CD14-positive monocyte (primary cell): ENCODE measurements around the gene LAX1. TPM values are rescaled to one million over a fixed set of nuclear protein-coding genes. Genes with fewer than 3 reads are reported as not detected.
A peak's percentile ranks its signal among the peaks of the same experiment; 100 is the strongest.

Source experiments
- DNase-seq, 3 donors: peaks; one replicate each; pipeline ENCODE4 v3.0.0-alpha.2; 2011 to 2022
- H2AFZ ChIP-seq: 2 replicates; pipeline ENCODE4 v1.6.0; 2012; ENCODE audit warnings: mild to moderate bottlenecking, low read depth, low read length, inconsistent platforms; ENCODE audit not compliant: insufficient read depth, poor library complexity, severe bottlenecking
- H3K27ac ChIP-seq, 2 donors: 1 replicate in 1 of 2; 2 replicates in 1 of 2; pipeline ENCODE4 v1.5.1; 2012 to 2013; ENCODE audit warnings: low read length in 2 of 2, control low read depth in 1 of 2, inconsistent platforms in 1 of 2, low read depth in 1 of 2, mild to moderate bottlenecking in 1 of 2
- H3K27me3 ChIP-seq, 2 donors: one replicate each; pipeline versions ENCODE4 v1.6.0 to v1.6.1; 2011 to 2013; ENCODE audit warnings: low read length in 2 of 2; ENCODE audit not compliant: control insufficient read depth in 2 of 2, insufficient read depth in 2 of 2
- H3K36me3 ChIP-seq, 2 donors: replicated peaks in 1 of 2; 1 replicate in 1 of 2; 2 replicates in 1 of 2; pipeline versions ENCODE4 v1.5.1 to v1.6.1; 2012 to 2013; ENCODE audit warnings: low read length in 2 of 2, control low read depth in 1 of 2, inconsistent platforms in 1 of 2, mild to moderate bottlenecking in 1 of 2; ENCODE audit not compliant: insufficient read depth in 2 of 2, control insufficient read depth in 1 of 2
- H3K4me1 ChIP-seq, 2 donors: 1 replicate in 1 of 2; 2 replicates in 1 of 2; pipeline versions ENCODE4 v1.5.1 to v1.6.1; 2012 to 2013; ENCODE audit warnings: low read length in 2 of 2, control low read depth in 1 of 2, inconsistent platforms in 1 of 2, mild to moderate bottlenecking in 1 of 2, moderate library complexity in 1 of 2; ENCODE audit not compliant: insufficient read depth in 2 of 2, control insufficient read depth in 1 of 2
- H3K4me2 ChIP-seq: replicated peaks from 2 replicates; pipeline ENCODE3; 2012; ENCODE audit warnings: low read length, moderate library complexity, mild to moderate bottlenecking; ENCODE audit not compliant: poor library complexity, severe bottlenecking; ENCODE audit errors: extremely low read depth
- H3K4me3 ChIP-seq, 3 experiments: fragments of 200-600 bp in 1 of 3; sonication (generic) in 1 of 3; replicated peaks in 1 of 3; 1 replicate in 2 of 3; 2 replicates in 1 of 3; pipeline ENCODE4 v1.5.1; 2011 to 2013; ENCODE audit warnings: low read length in 3 of 3, mild to moderate bottlenecking in 3 of 3, control low read depth in 2 of 3, low read depth in 2 of 3, inconsistent platforms in 1 of 3, moderate library complexity in 1 of 3
- H3K79me2 ChIP-seq: 2 replicates; pipeline ENCODE4 v1.6.0; 2012; ENCODE audit warnings: mild to moderate bottlenecking, control low read depth, inconsistent platforms, low read length, moderate library complexity; ENCODE audit not compliant: insufficient read depth
- H3K9ac ChIP-seq: 2 replicates; pipeline ENCODE4 v1.6.0; 2017; ENCODE audit warnings: low read length, mild to moderate bottlenecking; ENCODE audit not compliant: insufficient read depth, poor library complexity, severe bottlenecking
- H3K9me3 ChIP-seq, 2 donors: replicated peaks in 1 of 2; 1 replicate in 1 of 2; 2 replicates in 1 of 2; pipeline versions ENCODE4 v1.5.1 to v1.6.1; 2012 to 2013; ENCODE audit warnings: low read length in 2 of 2, control low read depth in 1 of 2; ENCODE audit not compliant: control insufficient read depth in 1 of 2, insufficient read depth in 1 of 2
- H4K20me1 ChIP-seq: 2 replicates; pipeline ENCODE4 v1.6.0; 2012; ENCODE audit warnings: mild to moderate bottlenecking, low read length, control low read depth, moderate library complexity; ENCODE audit not compliant: insufficient read depth
- H3K27ac Mint-ChIP-seq, 7 donors: one replicate each; pipeline ENCODE4 v1.8.0; 2020; ENCODE audit warnings: mild to moderate bottlenecking in 7 of 7, mixed read lengths in 7 of 7, moderate library complexity in 6 of 7, inconsistent platforms in 2 of 7
- H3K27me3 Mint-ChIP-seq, 3 donors: one replicate each; pipeline ENCODE4 v1.8.0; 2021 to 2022; ENCODE audit warnings: low read depth in 3 of 3, mild to moderate bottlenecking in 3 of 3, mixed read lengths in 3 of 3, moderate library complexity in 3 of 3, inconsistent platforms in 1 of 3
- H3K36me3 Mint-ChIP-seq, 2 donors: one replicate each; pipeline ENCODE4 v1.8.0; 2020; ENCODE audit warnings: mixed read lengths in 2 of 2, inconsistent platforms in 1 of 2, mild to moderate bottlenecking in 1 of 2
- H3K4me1 Mint-ChIP-seq: one replicate; pipeline ENCODE4 v1.8.0; 2020; ENCODE audit warnings: mild to moderate bottlenecking, mixed read lengths
- H3K4me3 Mint-ChIP-seq, 2 donors: one replicate each; pipeline ENCODE4 v1.8.0; 2020; ENCODE audit warnings: mild to moderate bottlenecking in 2 of 2, mixed read lengths in 2 of 2, moderate library complexity in 1 of 2
- H3K9me3 Mint-ChIP-seq, 7 donors: one replicate each; pipeline ENCODE4 v1.8.0; 2020 to 2022; ENCODE audit warnings: mixed read lengths in 7 of 7, mild to moderate bottlenecking in 6 of 7, moderate library complexity in 6 of 7, inconsistent platforms in 2 of 7
- WGBS: methylation state at CpG from one replicate; pipeline ENCODE4 v1.1.5; 2013; ENCODE audit warnings: missing lambda C conversion rate; ENCODE audit not compliant: insufficient coverage; 5-methylcytosine and 5-hydroxymethylcytosine counted together
- intact Hi-C, 2 donors: fragments of 100-400 bp; cut with micrococcal nuclease; formaldehyde crosslinking; loops; one replicate each; pipeline versions ENCODE4 v1.15.0 to v1.15.1; 2023
- polyA plus RNA-seq, 3 donors: library from polyadenylated mRNA; depleted of rRNA in 1 of 3; unstranded in 2 of 3; stranded (reverse) in 1 of 3; fragments of 300-500 nt in 2 of 3; fragments of >200 nt in 1 of 3; fragmentation: Illumina TruSeq in 2 of 3; gene quantifications; 1 replicate in 2 of 3; 2 replicates in 1 of 3; pipeline ENCODE4 v1.2.3, GENCODE V29; 2012 to 2021
- TF ChIP-seq, protein P1 (sequence below): fragments of 200-600 bp; IDR thresholded peaks from one replicate; pipeline ENCODE4 v1.8.0; 2022; ENCODE audit warnings: antibody characterized with exemption, mild to moderate bottlenecking

The LAX1 gene
- polyA plus RNA-seq, 3 donors, result 0.07 TPM; not detected in 2

DNA sequence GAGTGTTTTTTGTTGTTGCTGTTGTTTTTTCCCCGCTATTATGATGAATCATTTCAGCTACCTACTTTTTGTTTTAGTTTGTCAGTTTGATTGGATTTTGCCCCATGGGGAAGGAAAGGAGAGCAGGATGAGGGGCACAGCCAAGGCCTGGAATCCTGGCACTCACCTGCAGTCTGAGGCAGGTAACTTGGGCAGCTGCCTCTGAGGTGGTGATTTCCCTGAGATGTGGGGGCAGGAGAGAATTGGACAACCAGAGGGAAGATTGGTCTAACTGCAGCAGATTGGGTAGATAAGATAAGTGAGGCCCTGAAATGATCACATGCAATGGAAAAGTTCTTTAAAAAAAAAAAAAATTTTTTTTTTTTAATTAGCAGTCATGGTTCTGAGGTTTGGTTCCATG, 1.5 kb upstream of the LAX1 start:
- no peaks in the 10 kb centered on the region for H3K79me2 ChIP-seq
- DNase-seq, result no peak
- no peaks in the 10 kb centered on the region for H3K36me3 ChIP-seq
- no peak overlapping the region for H3K9ac ChIP-seq
- Mint-ChIP-seq H3K4me1 (peaks cover 16% of the 10 kb centered on the region), H3K4me3 (no peak overlapping the region), H3K27me3 (peaks cover 0 to 1% (median 0%) of the 10 kb centered on the region in 3 donors), H3K27ac (no peak overlapping the region), H3K36me3 (peaks cover 0 to 3% of the 10 kb centered on the region in 2 donors), H3K9me3 (no peaks in the 10 kb centered on the region)
- H3K4me3 ChIP-seq, result no peak overlapping the region
- H4K20me1 ChIP-seq, result no peaks in the 10 kb centered on the region
- no peak overlapping the region for H2AFZ ChIP-seq
- H3K27ac ChIP-seq, result no peak overlapping the region
- no peaks in the 10 kb centered on the region for H3K9me3 ChIP-seq
- H3K27me3 ChIP-seq, result no peaks in the 10 kb centered on the region
- WGBS, result no CpG with 5 or more reads among the region's 1 CpG
- no peak overlapping the region for H3K4me2 ChIP-seq
- no peaks in the 10 kb centered on the region for H3K4me1 ChIP-seq
- TF ChIP-seq, protein P1, sequence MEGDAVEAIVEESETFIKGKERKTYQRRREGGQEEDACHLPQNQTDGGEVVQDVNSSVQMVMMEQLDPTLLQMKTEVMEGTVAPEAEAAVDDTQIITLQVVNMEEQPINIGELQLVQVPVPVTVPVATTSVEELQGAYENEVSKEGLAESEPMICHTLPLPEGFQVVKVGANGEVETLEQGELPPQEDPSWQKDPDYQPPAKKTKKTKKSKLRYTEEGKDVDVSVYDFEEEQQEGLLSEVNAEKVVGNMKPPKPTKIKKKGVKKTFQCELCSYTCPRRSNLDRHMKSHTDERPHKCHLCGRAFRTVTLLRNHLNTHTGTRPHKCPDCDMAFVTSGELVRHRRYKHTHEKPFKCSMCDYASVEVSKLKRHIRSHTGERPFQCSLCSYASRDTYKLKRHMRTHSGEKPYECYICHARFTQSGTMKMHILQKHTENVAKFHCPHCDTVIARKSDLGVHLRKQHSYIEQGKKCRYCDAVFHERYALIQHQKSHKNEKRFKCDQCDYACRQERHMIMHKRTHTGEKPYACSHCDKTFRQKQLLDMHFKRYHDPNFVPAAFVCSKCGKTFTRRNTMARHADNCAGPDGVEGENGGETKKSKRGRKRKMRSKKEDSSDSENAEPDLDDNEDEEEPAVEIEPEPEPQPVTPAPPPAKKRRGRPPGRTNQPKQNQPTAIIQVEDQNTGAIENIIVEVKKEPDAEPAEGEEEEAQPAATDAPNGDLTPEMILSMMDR, result no peak
- intact Hi-C loops, result loop anchor here in 1 of 2 donors (5.0 kb wide), 1 partner anchor 34 kb away; the partner anchor contains the start of genes ZBED6 and ZC3H11A

DNA sequence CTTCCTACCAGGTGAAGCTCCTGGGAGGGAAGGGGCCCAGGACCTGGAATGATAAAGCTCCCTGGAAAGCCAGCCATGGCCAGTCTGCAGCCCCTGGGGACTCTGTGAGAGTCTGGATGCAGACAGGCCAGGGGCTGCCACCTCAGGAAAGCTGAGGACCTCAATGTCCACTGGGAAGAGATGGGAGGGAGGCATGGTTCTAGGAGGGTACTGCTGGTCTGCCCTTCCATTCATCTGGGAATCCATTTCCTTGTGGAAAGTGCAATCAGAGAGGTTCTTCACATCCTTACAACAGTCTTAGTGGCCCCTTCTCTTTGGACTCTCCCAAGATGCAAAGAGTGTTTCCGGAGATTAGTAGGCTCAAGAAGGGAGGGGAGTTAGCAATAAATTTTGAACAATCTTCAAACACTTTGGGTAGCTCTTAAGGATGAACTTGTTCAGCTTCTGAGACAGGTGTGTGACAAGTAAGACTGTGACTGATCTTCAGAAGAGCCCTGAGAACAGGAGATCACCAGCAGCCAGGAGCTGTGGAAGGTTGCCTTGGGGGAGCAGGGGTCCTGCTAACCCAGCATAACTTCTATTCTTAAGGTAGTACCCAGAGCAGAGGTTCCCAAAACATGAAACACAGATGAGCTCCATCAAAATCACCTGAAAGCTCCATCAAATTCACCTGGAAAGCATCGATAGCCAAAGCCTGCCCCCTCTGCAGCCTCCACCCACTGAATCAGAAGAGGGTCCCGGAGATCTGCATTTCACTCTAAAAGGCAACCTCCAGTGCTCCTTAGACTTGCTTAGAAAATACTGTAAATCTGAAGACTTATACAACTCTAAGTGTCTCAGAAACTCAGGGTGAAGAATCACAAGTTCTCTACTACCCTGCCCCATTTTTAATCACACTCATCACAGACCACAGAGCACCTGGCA, 616 bp upstream of the LAX1 start:
- DNase-seq, result no peak
- Histone ChIP-seq H3K4me1 (peaks cover 5 to 7% of the 10 kb centered on the region in 2 donors), H3K4me2 (no peak overlapping the region), H3K9ac (no peak overlapping the region), H3K27me3 (no peaks in the 10 kb centered on the region), H4K20me1 (no peaks in the 10 kb centered on the region), H3K4me3 (no peak overlapping the region), H3K27ac (no peak overlapping the region), H2AFZ (peak overlapping the region; percentile 46), H3K36me3 (no peaks in the 10 kb centered on the region), H3K9me3 (no peaks in the 10 kb centered on the region), H3K79me2 (no peaks in the 10 kb centered on the region)
- peaks cover 24% of the 10 kb centered on the region for H3K4me1 Mint-ChIP-seq
- intact Hi-C loops, result loop anchor here in 1 of 2 donors (5.0 kb wide), 1 partner anchor 33 kb away; the partner anchor contains the start of genes ZBED6 and ZC3H11A
- H3K9me3 Mint-ChIP-seq, result peaks cover 0 to 3% (median 0%) of the 10 kb centered on the region in 7 donors
- H3K36me3 Mint-ChIP-seq, result peaks cover 0 to 3% of the 10 kb centered on the region in 2 donors
- TF ChIP-seq, protein P1, result no peak
- peaks cover 0 to 1% (median 0%) of the 10 kb centered on the region in 3 donors for H3K27me3 Mint-ChIP-seq
- no peak overlapping the region for H3K4me3 Mint-ChIP-seq
- WGBS, result 100% methylated on average over 2 of the region's 3 CpGs
- H3K27ac Mint-ChIP-seq, result peak overlapping the region in 1 of 7 donors; percentile 71
